WERI-Rb-1 (cell line): Measurements from ENCODE around the gene HMG20A.

Experiments
- DNase-seq: peaks from one replicate; pipeline ENCODE4 v3.0.0-alpha.2; 2020
- H3K27ac ChIP-seq: fragments of 250-450 bp; sonication (Bioruptor Pico); 2 replicates; pipeline ENCODE4 v1.5.1; 2020; ENCODE audit warnings: mild to moderate bottlenecking, moderate library complexity
- H3K27me3 ChIP-seq: fragments of 250-450 bp; sonication (Bioruptor Pico); 2 replicates; pipeline ENCODE4 v1.5.1; 2021; ENCODE audit warnings: mild to moderate bottlenecking, low read depth, moderate library complexity; ENCODE audit not compliant: insufficient read depth, severe bottlenecking
- H3K36me3 ChIP-seq: fragments of 250-450 bp; sonication (Bioruptor Pico); 2 replicates; pipeline ENCODE4 v1.5.1; 2020; ENCODE audit warnings: mild to moderate bottlenecking, moderate library complexity
- H3K4me3 ChIP-seq: 2 replicates; pipeline ENCODE4 v1.5.1; 2011; ENCODE audit warnings: low read depth, mild to moderate bottlenecking, control low read depth, low read length
- H3K9me3 ChIP-seq: fragments of 250-450 bp; sonication (Bioruptor Pico); 2 replicates; pipeline ENCODE4 v1.5.1; 2021; ENCODE audit warnings: mild to moderate bottlenecking, moderate library complexity; ENCODE audit not compliant: severe bottlenecking
- CTCF ChIP-seq: IDR thresholded peaks from 2 replicates; pipeline ENCODE4 v1.5.1; 2011; ENCODE audit warnings: low read depth, mild to moderate bottlenecking, control low read depth, inconsistent platforms, low read length

HMG20A gene

GRCh38 chr15:77532067-77532710 lies 111.5 kb downstream of the HMG20A start:
- no peak for TF ChIP-seq CTCF
- H3K27me3 ChIP-seq = no peaks in the 10 kb centered on the region
- H3K36me3 ChIP-seq = no peaks in the 10 kb centered on the region
- no peak for DNase-seq
- no peak overlapping the region for H3K4me3 ChIP-seq
- no peaks in the 10 kb centered on the region for H3K9me3 ChIP-seq
- no peak overlapping the region for H3K27ac ChIP-seq

DNA sequence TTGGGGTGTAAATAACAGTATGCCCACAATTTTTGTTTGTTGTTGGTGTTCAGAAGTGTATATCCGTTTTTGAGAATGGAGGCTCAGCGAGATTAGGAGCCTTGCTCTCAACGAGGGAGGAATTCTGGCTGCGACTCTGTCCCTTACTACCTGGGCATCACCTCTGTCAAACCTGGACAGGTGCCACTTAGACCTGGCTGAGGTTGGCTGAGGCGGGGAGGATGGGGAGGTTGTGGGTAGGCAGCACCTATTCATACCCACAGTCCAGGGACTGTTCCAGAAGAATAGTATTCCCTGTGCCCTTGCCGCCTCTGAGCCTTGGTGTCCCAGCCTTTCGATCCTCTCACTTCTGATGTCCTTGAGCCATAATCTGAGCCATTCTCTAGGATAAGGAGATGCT lies 112.2 kb downstream of the HMG20A start:
- Histone ChIP-seq H3K27ac (no peak overlapping the region), H3K36me3 (no peaks in the 10 kb centered on the region), H3K9me3 (no peaks in the 10 kb centered on the region), H3K27me3 (no peaks in the 10 kb centered on the region), H3K4me3 (no peak overlapping the region)
- no peak for DNase-seq
- TF ChIP-seq CTCF = no peak

DNA sequence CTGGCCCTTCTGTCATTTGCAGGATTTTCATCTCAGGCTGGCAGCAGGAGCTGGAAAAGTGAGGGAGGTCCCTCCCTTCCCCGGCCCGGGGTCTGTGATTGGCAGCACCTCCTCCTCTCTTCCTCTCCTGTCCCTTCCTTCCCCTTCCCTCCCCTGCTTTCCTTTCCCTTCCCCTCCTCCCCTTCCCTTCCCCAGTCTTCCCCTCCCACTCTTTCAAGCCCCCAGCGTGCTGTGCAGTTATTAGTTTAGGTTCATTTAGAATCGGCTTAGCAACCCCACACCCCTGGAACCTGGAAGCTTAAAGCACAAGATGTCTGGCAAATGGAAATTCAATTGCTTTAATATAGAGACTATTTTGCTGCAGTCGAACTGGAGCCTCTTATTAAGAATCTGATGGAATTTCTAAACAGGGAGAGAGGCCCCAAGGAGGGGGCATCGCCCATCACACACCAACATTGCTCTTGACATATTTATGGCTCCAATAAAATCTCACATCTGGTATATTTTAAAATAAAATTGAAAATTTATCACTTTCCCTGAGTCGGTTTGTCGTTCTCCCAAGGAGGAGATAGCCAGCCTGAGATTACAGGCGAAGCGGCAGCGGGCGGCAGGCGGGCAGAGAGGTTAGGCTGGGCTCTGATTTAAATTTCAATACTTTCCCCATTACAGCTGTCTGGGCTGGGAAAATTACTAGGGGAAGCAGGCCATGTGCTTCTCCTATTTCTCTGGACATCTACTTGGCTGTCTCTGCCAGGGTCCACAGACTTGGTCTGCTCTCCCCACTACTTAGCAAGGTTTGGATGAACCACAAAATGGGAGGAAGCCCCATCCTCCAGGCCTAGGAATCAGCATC lies 113.1 kb downstream of the HMG20A start:
- H3K4me3 ChIP-seq = no peak overlapping the region

More for the DNA sequence above, 113.1 kb downstream of the HMG20A start:
- Histone ChIP-seq H3K9me3 (no peaks in the 10 kb centered on the region), H3K36me3 (no peaks in the 10 kb centered on the region), H3K27me3 (no peaks in the 10 kb centered on the region), H3K27ac (no peak overlapping the region)
- peak; percentile 69 for DNase-seq
- no peak for TF ChIP-seq CTCF
